Measurements from ENCODE around the gene SUN5.

The SUN5 gene

GRCh38 chr20:33042983-33043730 is 38.9 kb upstream of the SUN5 start:
- TF ChIP-seq, protein P1, sequence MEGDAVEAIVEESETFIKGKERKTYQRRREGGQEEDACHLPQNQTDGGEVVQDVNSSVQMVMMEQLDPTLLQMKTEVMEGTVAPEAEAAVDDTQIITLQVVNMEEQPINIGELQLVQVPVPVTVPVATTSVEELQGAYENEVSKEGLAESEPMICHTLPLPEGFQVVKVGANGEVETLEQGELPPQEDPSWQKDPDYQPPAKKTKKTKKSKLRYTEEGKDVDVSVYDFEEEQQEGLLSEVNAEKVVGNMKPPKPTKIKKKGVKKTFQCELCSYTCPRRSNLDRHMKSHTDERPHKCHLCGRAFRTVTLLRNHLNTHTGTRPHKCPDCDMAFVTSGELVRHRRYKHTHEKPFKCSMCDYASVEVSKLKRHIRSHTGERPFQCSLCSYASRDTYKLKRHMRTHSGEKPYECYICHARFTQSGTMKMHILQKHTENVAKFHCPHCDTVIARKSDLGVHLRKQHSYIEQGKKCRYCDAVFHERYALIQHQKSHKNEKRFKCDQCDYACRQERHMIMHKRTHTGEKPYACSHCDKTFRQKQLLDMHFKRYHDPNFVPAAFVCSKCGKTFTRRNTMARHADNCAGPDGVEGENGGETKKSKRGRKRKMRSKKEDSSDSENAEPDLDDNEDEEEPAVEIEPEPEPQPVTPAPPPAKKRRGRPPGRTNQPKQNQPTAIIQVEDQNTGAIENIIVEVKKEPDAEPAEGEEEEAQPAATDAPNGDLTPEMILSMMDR (IDR thresholded peaks at IDR 0.05; ENCODE audit: insufficient read depth, low read length, poor library complexity, severe bottlenecking), result no peak
- Histone ChIP-seq H3K36me3 (ENCODE audit: control insufficient read depth, insufficient read depth, low read length) (no peaks in the 10 kb centered on the region), H3K27me3 (replicated peaks; ENCODE audit: control insufficient read depth, insufficient read depth, low read length) (no peaks in the 10 kb centered on the region; the same call in none of the 2 replicates), H3K4me3 (replicated peaks; ENCODE audit: low read depth, low read length) (no peak overlapping the region)
- no peak for DNase-seq (ENCODE audit: extremely low read depth, insufficient read length)

- H3K36me3 ChIP-seq (ENCODE audit: control insufficient read depth, insufficient read depth, low read length), result no peaks in the 10 kb centered on the region
- DNase-seq (ENCODE audit: extremely low read depth, insufficient read length), result no peak
- no peaks in the 10 kb centered on the region; the same call in none of the 2 replicates for H3K27me3 ChIP-seq (replicated peaks; ENCODE audit: control insufficient read depth, insufficient read depth, low read length)
- TF ChIP-seq, protein P1 (IDR thresholded peaks at IDR 0.05; ENCODE audit: insufficient read depth, low read length, poor library complexity, severe bottlenecking), result no peak
- H3K4me3 ChIP-seq (replicated peaks; ENCODE audit: low read depth, low read length), result no peak overlapping the region
Measured at GRCh38 chr20:33042430-33042829, 38.2 kb upstream of the SUN5 start.

DNA sequence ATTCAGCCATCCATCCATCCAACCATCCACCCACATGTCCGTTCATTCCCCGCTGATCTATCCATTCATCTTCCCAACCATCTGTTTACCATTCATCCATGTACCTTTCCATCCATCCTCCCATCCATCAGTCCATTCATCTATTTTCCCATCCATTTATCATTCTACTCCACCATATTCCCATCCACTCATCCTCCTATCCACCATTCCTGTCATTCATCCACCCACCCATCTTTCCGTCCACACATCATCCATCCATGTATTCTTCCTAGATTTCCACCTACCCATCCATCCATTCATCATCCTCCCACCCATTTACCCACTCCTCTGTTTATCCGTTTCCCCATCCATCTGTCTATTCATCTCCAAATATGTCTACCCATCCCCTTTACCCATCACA is 34.0 kb upstream of the SUN5 start:
- no peak overlapping the region for H3K4me3 ChIP-seq (replicated peaks; ENCODE audit: low read depth, low read length)
- TF ChIP-seq, protein P1 (IDR thresholded peaks at IDR 0.05; ENCODE audit: insufficient read depth, low read length, poor library complexity, severe bottlenecking), result no peak
- H3K36me3 ChIP-seq (ENCODE audit: control insufficient read depth, insufficient read depth, low read length), result no peaks in the 10 kb centered on the region
- no peaks in the 10 kb centered on the region for H3K27me3 ChIP-seq (replicated peaks; ENCODE audit: control insufficient read depth, insufficient read depth, low read length)
- no peak for DNase-seq (ENCODE audit: extremely low read depth, insufficient read length)

- DNase-seq (ENCODE audit: extremely low read depth, insufficient read length), result no peak
- Histone ChIP-seq H3K4me3 (replicated peaks; ENCODE audit: low read depth, low read length) (no peak overlapping the region), H3K27me3 (replicated peaks; ENCODE audit: control insufficient read depth, insufficient read depth, low read length) (no peaks in the 10 kb centered on the region), H3K36me3 (ENCODE audit: control insufficient read depth, insufficient read depth, low read length) (no peaks in the 10 kb centered on the region)
- TF ChIP-seq, protein P1 (IDR thresholded peaks at IDR 0.05; ENCODE audit: insufficient read depth, low read length, poor library complexity, severe bottlenecking), result no peak
Measured at GRCh38 chr20:33037456-33037855, 33.2 kb upstream of the SUN5 start.

DNA sequence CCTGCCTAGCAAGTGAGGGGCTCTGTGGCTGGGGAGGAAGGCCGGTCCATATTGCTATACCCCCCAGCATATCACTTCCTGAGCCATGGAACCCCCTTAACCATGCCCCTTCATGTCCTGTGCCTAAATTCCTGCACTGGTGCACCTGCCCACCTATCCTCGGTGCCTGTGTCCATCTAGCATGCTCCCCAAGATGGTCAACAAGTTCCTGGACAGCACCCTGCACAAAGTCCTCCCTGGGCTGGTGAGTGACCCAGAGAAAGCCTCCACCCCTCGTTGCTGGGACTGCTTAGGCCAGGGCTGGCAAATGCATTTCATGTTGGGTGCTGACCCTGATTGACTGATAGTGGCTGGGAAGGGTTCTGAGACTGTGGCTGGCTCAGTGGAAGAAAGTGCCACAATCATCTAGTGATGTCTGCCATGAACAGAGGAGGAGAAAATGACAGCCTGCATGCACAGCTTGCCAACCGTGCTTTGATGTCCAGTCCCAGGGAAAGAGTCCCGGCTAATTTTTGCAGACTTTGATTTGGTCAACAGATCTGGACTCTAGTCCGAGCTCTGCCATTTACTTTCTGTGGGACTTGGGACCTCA is 30.8 kb upstream of the SUN5 start:
- no peaks in the 10 kb centered on the region for H3K36me3 ChIP-seq (ENCODE audit: control insufficient read depth, insufficient read depth, low read length)
- TF ChIP-seq, protein P1 (IDR thresholded peaks at IDR 0.05; ENCODE audit: insufficient read depth, low read length, poor library complexity, severe bottlenecking), result no peak
- no peak for DNase-seq (ENCODE audit: extremely low read depth, insufficient read length)
- H3K27me3 ChIP-seq (replicated peaks; ENCODE audit: control insufficient read depth, insufficient read depth, low read length), result no peaks in the 10 kb centered on the region
- H3K4me3 ChIP-seq (replicated peaks; ENCODE audit: low read depth, low read length), result no peak overlapping the region

All from GM06990 (cell line).